NK-92 (cell line): ENCODE results near the gene TSPO.

Source experiments
- DNase-seq: peaks from one replicate; lab custom pipeline; 2025; ENCODE audit not compliant: unreplicated experiment; lab: John Stamatoyannopoulos, UW

TSPO gene

GRCh38 chr22:43174941-43175531, 23.7 kb downstream of the TSPO start:
- DNase-seq = no peak

GRCh38 chr22:43176090-43176489, 24.7 kb downstream of the TSPO start:
- no peak for DNase-seq

GRCh38 chr22:43177479-43177878, 26.1 kb downstream of the TSPO start:
- DNase-seq = no peak

GRCh38 chr22:43179146-43179910, 28.0 kb downstream of the TSPO start:
- DNase-seq = no peak

- no peak for DNase-seq
Observed at GRCh38 chr22:43179911-43180195, 28.5 kb downstream of the TSPO start.

- DNase-seq = no peak
Observed at GRCh38 chr22:43180670-43181069, 29.3 kb downstream of the TSPO start.

GRCh38 chr22:43181321-43182076, 30.1 kb downstream of the TSPO start:
- no peak for DNase-seq

- DNase-seq = no peak
Observed at GRCh38 chr22:43182118-43182517, 30.8 kb downstream of the TSPO start.

GRCh38 chr22:43182726-43183125, 31.4 kb downstream of the TSPO start:
- no peak for DNase-seq

GRCh38 chr22:43183496-43184277, 32.3 kb downstream of the TSPO start:
- no peak for DNase-seq

- DNase-seq = no peak
Observed at GRCh38 chr22:43185860-43186261, 34.5 kb downstream of the TSPO start.

- no peak for DNase-seq
Observed at GRCh38 chr22:43186272-43187170, 35.2 kb downstream of the TSPO start, which contains the start of gene TTLL12. Gene TTLL12 (minus strand): TSS chr22:43187134. CDS start chr22:43187069, 65 bp downstream.

GRCh38 chr22:43187171-43188099, 36.1 kb downstream of the TSPO start:
- DNase-seq = peak; percentile 74

- DNase-seq = no peak
Observed at GRCh38 chr22:43188829-43189545, 37.6 kb downstream of the TSPO start.

GRCh38 chr22:43191831-43192230, 40.5 kb downstream of the TSPO start:
- no peak for DNase-seq

- DNase-seq = no peak
Observed at GRCh38 chr22:43197271-43197941, 46.0 kb downstream of the TSPO start.

GRCh38 chr22:43198126-43198525, 46.8 kb downstream of the TSPO start:
- no peak for DNase-seq

GRCh38 chr22:43198936-43199335, 47.6 kb downstream of the TSPO start:
- DNase-seq = no peak
